H1 (cell line): ENCODE results near the gene LRRTM4. TPM values are rescaled to one million over a fixed set of nuclear protein-coding genes. Genes with fewer than 3 reads are reported as not detected.

Experiments
- BACH1 ChIP-seq: IDR thresholded peaks from 2 replicates; pipeline ENCODE4 v1.6.1; 2012; ENCODE audit warnings: low read length, improper control_type of control experiment
- BCL11A ChIP-seq, 2 experiments: IDR thresholded peaks; one replicate each; pipeline ENCODE4 v1.6.1; 2011; ENCODE audit warnings: low read depth in 2 of 2, low read length in 2 of 2, mild to moderate bottlenecking in 2 of 2
- BRCA1 ChIP-seq: IDR thresholded peaks from 2 replicates; pipeline ENCODE4 v1.6.1; 2012; ENCODE audit warnings: low read depth, low read length, improper control_type of control experiment
- EGR1 ChIP-seq: IDR thresholded peaks from 2 replicates; pipeline ENCODE4 v1.6.1; 2011; ENCODE audit warnings: low read depth, low read length, borderline replicate concordance
- HDAC6 ChIP-seq: IDR thresholded peaks from one replicate; pipeline ENCODE4 v1.7.1; 2012; ENCODE audit warnings: low read depth, mild to moderate bottlenecking, inconsistent platforms, low read length, moderate library complexity
- POLR2A ChIP-seq, 2 experiments: IDR thresholded peaks; 1 replicate in 1 of 2; 2 replicates in 1 of 2; pipeline ENCODE4 v1.6.1; 2011; ENCODE audit warnings: low read depth in 2 of 2, low read length in 2 of 2, mild to moderate bottlenecking in 2 of 2; ENCODE audit errors: control extremely low read depth in 1 of 2
- POU5F1 ChIP-seq: IDR thresholded peaks from 2 replicates; pipeline ENCODE4 v1.6.1; 2011; ENCODE audit warnings: low read depth, mild to moderate bottlenecking, low read length, moderate library complexity
- RAD21 ChIP-seq, 2 experiments: IDR thresholded peaks in 1 of 2; conservative IDR thresholded peaks in 1 of 2; 2 replicates each; pipeline ENCODE4 v1.6.1; 2011; ENCODE audit warnings: low read depth in 2 of 2, low read length in 2 of 2, improper control_type of control experiment in 1 of 2, inconsistent platforms in 1 of 2, mild to moderate bottlenecking in 1 of 2, moderate library complexity in 1 of 2
- RXRA ChIP-seq: IDR thresholded peaks from 2 replicates; pipeline ENCODE4 v1.6.1; 2011; ENCODE audit warnings: low read depth, mild to moderate bottlenecking, low read length, moderate library complexity; ENCODE audit not compliant: insufficient read depth
- SP1 ChIP-seq: IDR thresholded peaks from 2 replicates; pipeline ENCODE4 v1.6.1; 2011; ENCODE audit warnings: low read depth, low read length
- polyA plus RNA-seq, 7 experiments: library from polyadenylated mRNA; depleted of rRNA in 3 of 7; stranded (reverse) in 5 of 7; unstranded in 2 of 7; fragments of >200 nt in 5 of 7; fragments of 200-250 nt in 2 of 7; gene quantifications; 1 replicate in 5 of 7; 2 replicates in 1 of 7; 4 replicates in 1 of 7; pipeline versions ENCODE4 v1.2.1 to v1.2.3, GENCODE V29; 2011 to 2013; ENCODE audit warnings: missing spikeins in 2 of 7, mixed read lengths in 2 of 7
- total RNA-seq: library from RNA; stranded (reverse); fragmentation: NEBNext Ultra II Directional; extraction: Animal tissue kit (Norgen Biotek cat#: 25700); gene quantifications from 2 replicates; pipeline ENCODE4 v1.2.1, GENCODE V29; 2021
- TF ChIP-seq, protein P1 (sequence below): fragments of 300-600 bp; sonication (generic); IDR thresholded peaks from 2 replicates; pipeline ENCODE4 v1.7.1; 2012; ENCODE audit warnings: low read length, moderate library complexity, mild to moderate bottlenecking, inconsistent platforms; ENCODE audit not compliant: insufficient replicate concordance

The LRRTM4 gene
- total and polyA plus RNA-seq, 2 of the 8 experiments (the other 6 are each of a cell fraction or from before 2014, with no cell fraction given) = 3.6 to 9.5 TPM

DNA sequence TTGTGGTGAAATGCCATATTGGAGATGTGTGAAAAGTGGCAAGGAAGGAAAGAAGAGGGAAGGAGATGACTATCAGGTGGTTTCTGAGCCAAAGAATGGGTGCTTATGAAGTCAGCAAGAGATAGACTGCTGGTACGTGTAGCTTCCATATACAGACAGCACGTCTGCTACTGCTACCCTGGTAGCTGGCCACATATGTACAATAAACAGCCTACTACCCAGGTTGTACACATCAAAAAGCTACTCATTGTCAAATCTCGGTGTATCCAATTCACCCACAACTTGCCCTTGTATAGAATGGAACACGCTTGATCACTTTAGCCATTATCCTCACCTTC lies 761.8 kb downstream of the LRRTM4 start (continued):
- TF ChIP-seq, protein P1, sequence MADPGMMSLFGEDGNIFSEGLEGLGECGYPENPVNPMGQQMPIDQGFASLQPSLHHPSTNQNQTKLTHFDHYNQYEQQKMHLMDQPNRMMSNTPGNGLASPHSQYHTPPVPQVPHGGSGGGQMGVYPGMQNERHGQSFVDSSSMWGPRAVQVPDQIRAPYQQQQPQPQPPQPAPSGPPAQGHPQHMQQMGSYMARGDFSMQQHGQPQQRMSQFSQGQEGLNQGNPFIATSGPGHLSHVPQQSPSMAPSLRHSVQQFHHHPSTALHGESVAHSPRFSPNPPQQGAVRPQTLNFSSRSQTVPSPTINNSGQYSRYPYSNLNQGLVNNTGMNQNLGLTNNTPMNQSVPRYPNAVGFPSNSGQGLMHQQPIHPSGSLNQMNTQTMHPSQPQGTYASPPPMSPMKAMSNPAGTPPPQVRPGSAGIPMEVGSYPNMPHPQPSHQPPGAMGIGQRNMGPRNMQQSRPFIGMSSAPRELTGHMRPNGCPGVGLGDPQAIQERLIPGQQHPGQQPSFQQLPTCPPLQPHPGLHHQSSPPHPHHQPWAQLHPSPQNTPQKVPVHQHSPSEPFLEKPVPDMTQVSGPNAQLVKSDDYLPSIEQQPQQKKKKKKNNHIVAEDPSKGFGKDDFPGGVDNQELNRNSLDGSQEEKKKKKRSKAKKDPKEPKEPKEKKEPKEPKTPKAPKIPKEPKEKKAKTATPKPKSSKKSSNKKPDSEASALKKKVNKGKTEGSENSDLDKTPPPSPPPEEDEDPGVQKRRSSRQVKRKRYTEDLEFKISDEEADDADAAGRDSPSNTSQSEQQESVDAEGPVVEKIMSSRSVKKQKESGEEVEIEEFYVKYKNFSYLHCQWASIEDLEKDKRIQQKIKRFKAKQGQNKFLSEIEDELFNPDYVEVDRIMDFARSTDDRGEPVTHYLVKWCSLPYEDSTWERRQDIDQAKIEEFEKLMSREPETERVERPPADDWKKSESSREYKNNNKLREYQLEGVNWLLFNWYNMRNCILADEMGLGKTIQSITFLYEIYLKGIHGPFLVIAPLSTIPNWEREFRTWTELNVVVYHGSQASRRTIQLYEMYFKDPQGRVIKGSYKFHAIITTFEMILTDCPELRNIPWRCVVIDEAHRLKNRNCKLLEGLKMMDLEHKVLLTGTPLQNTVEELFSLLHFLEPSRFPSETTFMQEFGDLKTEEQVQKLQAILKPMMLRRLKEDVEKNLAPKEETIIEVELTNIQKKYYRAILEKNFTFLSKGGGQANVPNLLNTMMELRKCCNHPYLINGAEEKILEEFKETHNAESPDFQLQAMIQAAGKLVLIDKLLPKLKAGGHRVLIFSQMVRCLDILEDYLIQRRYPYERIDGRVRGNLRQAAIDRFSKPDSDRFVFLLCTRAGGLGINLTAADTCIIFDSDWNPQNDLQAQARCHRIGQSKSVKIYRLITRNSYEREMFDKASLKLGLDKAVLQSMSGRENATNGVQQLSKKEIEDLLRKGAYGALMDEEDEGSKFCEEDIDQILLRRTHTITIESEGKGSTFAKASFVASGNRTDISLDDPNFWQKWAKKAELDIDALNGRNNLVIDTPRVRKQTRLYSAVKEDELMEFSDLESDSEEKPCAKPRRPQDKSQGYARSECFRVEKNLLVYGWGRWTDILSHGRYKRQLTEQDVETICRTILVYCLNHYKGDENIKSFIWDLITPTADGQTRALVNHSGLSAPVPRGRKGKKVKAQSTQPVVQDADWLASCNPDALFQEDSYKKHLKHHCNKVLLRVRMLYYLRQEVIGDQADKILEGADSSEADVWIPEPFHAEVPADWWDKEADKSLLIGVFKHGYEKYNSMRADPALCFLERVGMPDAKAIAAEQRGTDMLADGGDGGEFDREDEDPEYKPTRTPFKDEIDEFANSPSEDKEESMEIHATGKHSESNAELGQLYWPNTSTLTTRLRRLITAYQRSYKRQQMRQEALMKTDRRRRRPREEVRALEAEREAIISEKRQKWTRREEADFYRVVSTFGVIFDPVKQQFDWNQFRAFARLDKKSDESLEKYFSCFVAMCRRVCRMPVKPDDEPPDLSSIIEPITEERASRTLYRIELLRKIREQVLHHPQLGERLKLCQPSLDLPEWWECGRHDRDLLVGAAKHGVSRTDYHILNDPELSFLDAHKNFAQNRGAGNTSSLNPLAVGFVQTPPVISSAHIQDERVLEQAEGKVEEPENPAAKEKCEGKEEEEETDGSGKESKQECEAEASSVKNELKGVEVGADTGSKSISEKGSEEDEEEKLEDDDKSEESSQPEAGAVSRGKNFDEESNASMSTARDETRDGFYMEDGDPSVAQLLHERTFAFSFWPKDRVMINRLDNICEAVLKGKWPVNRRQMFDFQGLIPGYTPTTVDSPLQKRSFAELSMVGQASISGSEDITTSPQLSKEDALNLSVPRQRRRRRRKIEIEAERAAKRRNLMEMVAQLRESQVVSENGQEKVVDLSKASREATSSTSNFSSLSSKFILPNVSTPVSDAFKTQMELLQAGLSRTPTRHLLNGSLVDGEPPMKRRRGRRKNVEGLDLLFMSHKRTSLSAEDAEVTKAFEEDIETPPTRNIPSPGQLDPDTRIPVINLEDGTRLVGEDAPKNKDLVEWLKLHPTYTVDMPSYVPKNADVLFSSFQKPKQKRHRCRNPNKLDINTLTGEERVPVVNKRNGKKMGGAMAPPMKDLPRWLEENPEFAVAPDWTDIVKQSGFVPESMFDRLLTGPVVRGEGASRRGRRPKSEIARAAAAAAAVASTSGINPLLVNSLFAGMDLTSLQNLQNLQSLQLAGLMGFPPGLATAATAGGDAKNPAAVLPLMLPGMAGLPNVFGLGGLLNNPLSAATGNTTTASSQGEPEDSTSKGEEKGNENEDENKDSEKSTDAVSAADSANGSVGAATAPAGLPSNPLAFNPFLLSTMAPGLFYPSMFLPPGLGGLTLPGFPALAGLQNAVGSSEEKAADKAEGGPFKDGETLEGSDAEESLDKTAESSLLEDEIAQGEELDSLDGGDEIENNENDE = no peak
- TF ChIP-seq SP1 = no peak
- no peak for TF ChIP-seq BCL11A (IDR thresholded peaks at IDR 0.05; ENCODE audit: low read depth in 2 of 2, low read length in 2 of 2)
- TF ChIP-seq EGR1 = no peak
- no peak for TF ChIP-seq BACH1
- no peak for TF ChIP-seq RAD21 (IDR thresholded peaks at IDR 0.05 in 1 of 2, conservative IDR thresholded peaks at IDR 0.05 in 1 of 2; ENCODE audit: low read depth in 2 of 2, low read length in 2 of 2)
- no peak for TF ChIP-seq POU5F1
- no peak for TF ChIP-seq BRCA1
- no peak for TF ChIP-seq HDAC6
- TF ChIP-seq POLR2A (IDR thresholded peaks at IDR 0.05; ENCODE audit: control extremely low read depth in 1 of 2, low read depth in 2 of 2, low read length in 2 of 2) = no peak
- TF ChIP-seq RXRA = no peak
